GM21360 (cell line): Measurements from ENCODE around the gene DKK3.

Source experiments
- ATAC-seq: cut with Tn5 transposase; IDR thresholded peaks from one replicate; pipeline ENCODE4 v1.9.1; 2021; ENCODE audit warnings: mild to moderate bottlenecking, moderate library complexity; ENCODE audit not compliant: unreplicated experiment

The DKK3 gene

DNA sequence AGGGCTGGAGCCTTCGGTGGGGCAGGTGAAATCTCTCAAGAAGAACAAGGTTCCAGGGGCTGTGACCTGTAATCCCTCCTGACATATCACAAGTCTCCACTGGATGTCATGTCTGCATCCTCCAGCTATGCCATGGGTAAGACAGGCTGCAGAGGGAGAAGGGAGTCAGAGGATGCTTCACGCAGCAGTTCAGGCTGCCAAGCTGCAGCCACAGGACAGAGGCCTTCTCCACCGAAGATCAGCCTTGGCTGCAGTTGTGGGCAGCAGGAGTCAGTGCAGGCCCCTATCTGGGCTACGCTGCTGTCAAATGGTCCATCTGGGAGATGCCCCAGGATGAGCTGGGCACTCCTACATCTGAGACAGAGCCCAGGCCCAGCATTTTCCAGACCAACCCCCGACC lies 25.0 kb downstream of the DKK3 start:
- no peak for ATAC-seq

- ATAC-seq = no peak
These were observed 25.5 kb downstream of the DKK3 start for GRCh38 chr11:11982975-11983374.

GRCh38 chr11:11982461-11982860 lies 26.0 kb downstream of the DKK3 start:
- ATAC-seq = no peak

GRCh38 chr11:11981840-11982239 lies 26.6 kb downstream of the DKK3 start:
- no peak for ATAC-seq

DNA sequence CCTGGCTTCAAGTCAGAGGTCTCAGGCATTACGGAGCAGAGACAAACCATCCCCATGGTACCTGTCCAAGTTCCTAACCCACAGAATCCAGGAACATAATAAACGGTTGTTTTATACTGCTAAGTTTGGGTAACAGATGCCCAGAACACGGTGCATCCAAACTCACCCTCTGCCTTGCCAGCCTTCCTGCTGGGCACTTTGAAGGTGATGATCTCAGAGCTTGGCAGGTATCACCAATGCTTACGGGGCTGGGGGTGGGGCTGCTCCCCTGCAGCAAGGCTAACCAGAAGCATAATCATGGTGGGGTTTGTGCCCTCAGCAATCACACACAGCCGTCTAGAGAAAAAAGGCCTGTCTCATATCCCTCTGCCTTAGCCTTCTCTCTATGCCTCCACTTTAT lies 27.1 kb downstream of the DKK3 start:
- no peak for ATAC-seq

GRCh38 chr11:11980841-11981308 lies 27.6 kb downstream of the DKK3 start:
- ATAC-seq = no peak

DNA sequence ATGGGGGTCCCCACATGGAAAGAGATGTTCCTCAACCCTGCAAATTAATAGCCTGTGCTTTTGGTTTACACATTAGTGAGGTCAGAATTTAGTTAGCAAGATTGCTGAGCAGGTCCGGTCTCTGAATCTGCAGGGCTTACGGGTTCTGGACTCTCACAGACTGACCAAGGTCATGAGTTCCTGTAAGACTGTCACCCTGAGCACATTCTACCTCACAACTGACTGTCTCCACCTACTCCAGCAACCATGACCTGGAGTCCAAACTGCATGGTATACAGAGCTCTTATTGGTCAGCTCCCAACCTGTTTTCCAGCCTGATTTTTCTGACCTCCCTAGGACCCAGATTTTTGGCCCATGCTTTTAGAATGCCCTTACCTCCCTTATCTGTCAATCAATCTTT lies 28.2 kb downstream of the DKK3 start:
- no peak for ATAC-seq

- no peak for ATAC-seq
These were observed 28.8 kb downstream of the DKK3 start for GRCh38 chr11:11979488-11980117.

GRCh38 chr11:11978792-11979487 lies 29.5 kb downstream of the DKK3 start:
- no peak for ATAC-seq

- no peak for ATAC-seq
These were observed 30.3 kb downstream of the DKK3 start for GRCh38 chr11:11978098-11978637.

DNA sequence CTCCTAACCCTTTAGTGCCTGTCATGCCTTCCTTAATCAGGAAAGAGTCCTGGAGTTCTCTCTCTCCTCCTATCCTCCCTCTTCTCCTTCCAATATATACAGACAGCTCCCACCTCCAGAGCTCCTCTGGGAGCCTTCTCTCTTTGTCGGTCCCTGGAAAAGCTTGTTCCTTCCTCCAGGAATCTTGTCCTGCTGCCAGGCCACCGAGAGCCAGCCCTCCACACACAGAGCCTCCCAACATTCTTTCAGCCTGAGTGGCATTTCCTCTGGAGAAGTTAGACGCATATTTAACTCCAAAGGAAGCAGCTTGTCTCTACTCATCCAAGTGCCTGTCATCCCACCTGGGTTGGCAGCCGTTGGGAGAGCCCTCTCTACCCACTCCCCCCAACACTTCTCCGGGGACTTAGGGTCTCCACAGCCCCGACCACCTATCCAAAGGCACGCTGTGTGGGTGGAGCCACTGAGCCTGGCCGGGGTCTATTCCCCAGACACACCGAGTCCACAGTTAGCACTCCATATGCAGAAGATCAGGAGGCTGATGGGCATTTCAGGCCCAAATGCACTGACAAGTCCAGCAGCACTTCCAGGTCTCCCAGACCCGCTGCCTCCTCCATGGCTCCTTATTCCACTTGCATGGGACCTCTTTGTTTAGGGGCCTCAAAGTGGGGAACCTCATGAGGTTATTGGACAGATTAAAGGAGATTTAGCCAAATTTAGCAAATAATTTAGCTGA lies 31.1 kb downstream of the DKK3 start:
- ATAC-seq = no peak

GRCh38 chr11:11976481-11977127 lies 31.8 kb downstream of the DKK3 start:
- no peak for ATAC-seq

- ATAC-seq = no peak
These were observed 33.0 kb downstream of the DKK3 start for GRCh38 chr11:11975201-11976092.

DNA sequence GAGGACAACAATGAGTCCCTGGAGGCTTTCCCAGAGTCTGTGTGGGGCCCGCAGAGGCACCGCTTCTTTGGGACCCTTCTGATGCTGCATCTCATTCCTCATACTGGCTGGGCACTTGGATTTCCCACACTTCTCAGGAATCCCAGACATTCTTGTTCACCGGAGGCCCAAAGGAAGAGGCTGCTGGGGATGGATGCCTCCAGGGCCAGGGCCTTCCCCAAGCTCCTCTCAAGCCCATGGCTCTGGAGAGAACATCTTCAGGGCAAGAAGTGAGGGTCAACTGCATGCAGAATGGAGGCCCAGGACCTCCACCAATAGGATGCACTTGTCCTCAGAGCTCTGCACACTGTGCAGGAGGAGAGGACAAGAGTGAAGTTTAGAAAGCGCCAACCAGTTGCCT lies 34.6 kb downstream of the DKK3 start:
- no peak for ATAC-seq

DNA sequence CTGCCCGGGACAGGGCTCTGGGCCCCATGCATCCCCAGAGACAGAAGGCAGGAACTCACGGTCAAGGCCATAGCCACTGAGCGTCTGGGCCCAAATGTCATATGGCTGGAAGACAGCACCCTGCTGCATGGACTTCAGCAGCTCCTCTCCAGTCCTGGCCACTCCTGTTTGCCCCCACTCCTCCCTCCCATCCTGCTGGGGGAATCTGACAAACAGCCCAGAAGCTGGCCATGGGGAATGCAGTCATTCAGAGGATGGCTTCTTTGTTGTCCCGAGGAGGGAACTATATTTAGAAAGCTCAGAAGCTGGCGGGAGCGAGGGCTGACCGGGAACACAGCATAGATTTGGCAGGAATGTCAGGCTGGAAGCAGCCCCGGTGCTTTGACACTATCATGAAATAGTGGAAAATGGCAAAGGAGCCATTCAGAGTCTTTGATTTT lies 35.0 kb downstream of the DKK3 start:
- no peak for ATAC-seq

GRCh38 chr11:11972730-11973341 lies 35.6 kb downstream of the DKK3 start:
- ATAC-seq = no peak

GRCh38 chr11:11971906-11972547 lies 36.4 kb downstream of the DKK3 start:
- no peak for ATAC-seq

DNA sequence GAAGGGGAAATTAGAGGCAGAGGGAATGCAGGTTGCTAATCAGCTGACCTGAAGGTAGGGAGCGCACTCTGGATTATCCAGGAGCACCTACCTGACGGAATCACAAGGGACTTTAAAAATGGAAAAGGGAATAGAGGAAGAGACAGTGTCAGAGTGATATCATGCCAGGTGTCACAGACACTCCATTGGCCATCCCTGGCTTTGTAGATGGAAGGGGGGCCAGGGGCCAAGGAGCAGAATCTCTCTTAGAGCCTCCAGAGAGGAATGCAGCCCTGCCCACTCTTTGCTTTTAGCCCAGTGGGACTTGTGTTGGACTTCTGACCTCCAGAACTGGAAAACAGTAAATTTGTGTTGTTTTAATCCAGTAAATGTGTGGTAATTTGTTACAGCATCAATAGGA lies 37.9 kb downstream of the DKK3 start:
- no peak for ATAC-seq
